ENCODE measurements around the gene FAM186B.

The FAM186B gene

DNA sequence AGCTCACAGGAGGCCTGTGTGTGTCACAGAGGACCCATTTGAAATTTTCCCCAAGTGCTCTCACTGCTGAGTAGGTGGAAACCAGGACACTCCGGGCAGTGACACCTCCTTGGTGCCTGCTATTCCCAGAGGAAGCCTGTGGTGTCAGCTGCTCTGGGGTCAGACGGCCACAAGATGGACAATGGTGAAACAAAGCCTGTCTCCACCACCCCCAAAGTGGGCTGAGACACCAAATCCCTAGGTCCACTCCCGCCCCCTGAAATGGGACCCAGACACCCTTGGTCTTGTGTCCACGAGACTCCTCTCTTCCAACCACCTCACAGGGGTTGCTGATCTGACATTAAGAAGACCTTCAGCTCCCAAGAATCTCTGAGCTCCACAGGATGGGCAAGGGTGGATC, 59.6 kb downstream of the FAM186B start:
- Histone ChIP-seq H3K9me3 (ENCODE audit: control insufficient read depth, low read length) (no peaks in the 10 kb centered on the region), H3K36me3 (ENCODE audit: control insufficient read depth, insufficient read depth, low read length) (no peaks in the 10 kb centered on the region), H3K27me3 (replicated peaks; ENCODE audit: control insufficient read depth, insufficient read depth, low read length, poor library complexity, severe bottlenecking) (peaks cover 15% of the 10 kb centered on the region), H3K4me3 (ENCODE audit: insufficient read depth, low read depth, low read length, poor library complexity, severe bottlenecking) (no peak overlapping the region), H3K4me1 (ENCODE audit: control insufficient read depth, insufficient read depth, low read length, poor library complexity, severe bottlenecking) (peaks cover 12% of the 10 kb centered on the region), H3K27ac (ENCODE audit: insufficient read depth, low read length, poor library complexity, severe bottlenecking) (no peak overlapping the region)
- no peak for DNase-seq

DNA sequence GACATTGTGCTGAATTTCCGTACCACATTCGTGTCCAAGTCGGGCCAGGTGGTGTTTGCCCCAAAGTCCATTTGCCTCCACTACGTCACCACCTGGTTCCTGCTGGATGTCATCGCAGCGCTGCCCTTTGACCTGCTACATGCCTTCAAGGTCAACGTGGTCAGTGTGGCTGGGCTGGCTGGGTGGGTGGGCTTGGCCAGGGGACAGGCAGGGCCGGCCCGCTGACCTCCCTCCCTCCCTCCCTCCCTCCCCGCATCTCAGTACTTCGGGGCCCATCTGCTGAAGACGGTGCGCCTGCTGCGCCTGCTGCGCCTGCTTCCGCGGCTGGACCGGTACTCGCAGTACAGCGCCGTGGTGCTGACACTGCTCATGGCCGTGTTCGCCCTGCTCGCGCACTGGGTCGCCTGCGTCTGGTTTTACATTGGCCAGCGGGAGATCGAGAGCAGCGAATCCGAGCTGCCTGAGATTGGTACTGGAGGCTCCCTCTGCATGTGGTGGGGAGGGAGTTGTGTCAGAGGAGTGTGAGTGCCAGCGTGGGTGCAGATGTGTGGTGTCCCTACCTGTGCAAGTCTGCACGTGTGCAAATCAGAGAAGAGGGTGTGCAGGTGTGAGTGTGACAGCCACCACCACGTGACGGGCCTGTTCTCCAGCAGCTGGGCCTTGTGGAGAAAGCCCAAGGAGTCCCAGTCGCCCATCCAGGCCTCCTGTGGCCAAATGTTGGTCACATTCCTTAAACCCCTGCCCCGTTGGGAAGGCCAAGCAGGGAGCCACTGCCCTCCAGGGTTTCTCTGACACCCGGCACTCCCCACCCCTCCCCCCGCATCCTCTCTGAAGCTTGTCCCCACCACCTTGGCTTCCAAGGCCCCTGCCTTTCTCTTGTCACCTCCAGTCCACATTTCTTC, 61.3 kb downstream of the FAM186B start:
- Histone ChIP-seq H3K4me3 (ENCODE audit: insufficient read depth, low read depth, low read length, poor library complexity, severe bottlenecking) (no peak overlapping the region), H3K27me3 (replicated peaks; ENCODE audit: control insufficient read depth, insufficient read depth, low read length, poor library complexity, severe bottlenecking) (peaks cover 9% of the 10 kb centered on the region), H3K36me3 (ENCODE audit: control insufficient read depth, insufficient read depth, low read length) (no peaks in the 10 kb centered on the region), H3K9me3 (ENCODE audit: control insufficient read depth, low read length) (no peaks in the 10 kb centered on the region), H3K4me1 (ENCODE audit: control insufficient read depth, insufficient read depth, low read length, poor library complexity, severe bottlenecking) (peaks cover 22% of the 10 kb centered on the region), H3K27ac (ENCODE audit: insufficient read depth, low read length, poor library complexity, severe bottlenecking) (no peak overlapping the region)
- DNase-seq = no peak

- Histone ChIP-seq H3K27ac (ENCODE audit: insufficient read depth, low read length, poor library complexity, severe bottlenecking) (no peak overlapping the region), H3K9me3 (ENCODE audit: control insufficient read depth, low read length) (no peaks in the 10 kb centered on the region), H3K4me3 (ENCODE audit: insufficient read depth, low read depth, low read length, poor library complexity, severe bottlenecking) (no peak overlapping the region), H3K4me1 (ENCODE audit: control insufficient read depth, insufficient read depth, low read length, poor library complexity, severe bottlenecking) (peaks cover 17% of the 10 kb centered on the region), H3K27me3 (replicated peaks; ENCODE audit: control insufficient read depth, insufficient read depth, low read length, poor library complexity, severe bottlenecking) (peaks cover 1% of the 10 kb centered on the region), H3K36me3 (ENCODE audit: control insufficient read depth, insufficient read depth, low read length) (no peaks in the 10 kb centered on the region)
- DNase-seq = no peak
Measured at GRCh38 chr12:49543221-49543913, 62.1 kb downstream of the FAM186B start.

- no peak for DNase-seq
- Histone ChIP-seq H3K36me3 (ENCODE audit: control insufficient read depth, insufficient read depth, low read length) (no peaks in the 10 kb centered on the region), H3K27me3 (replicated peaks; ENCODE audit: control insufficient read depth, insufficient read depth, low read length, poor library complexity, severe bottlenecking) (no peaks in the 10 kb centered on the region), H3K4me3 (ENCODE audit: insufficient read depth, low read depth, low read length, poor library complexity, severe bottlenecking) (no peak overlapping the region), H3K9me3 (ENCODE audit: control insufficient read depth, low read length) (no peaks in the 10 kb centered on the region), H3K27ac (ENCODE audit: insufficient read depth, low read length, poor library complexity, severe bottlenecking) (no peak overlapping the region), H3K4me1 (ENCODE audit: control insufficient read depth, insufficient read depth, low read length, poor library complexity, severe bottlenecking) (peaks cover 21% of the 10 kb centered on the region)
Measured at GRCh38 chr12:49542592-49543160, 62.8 kb downstream of the FAM186B start.

DNA sequence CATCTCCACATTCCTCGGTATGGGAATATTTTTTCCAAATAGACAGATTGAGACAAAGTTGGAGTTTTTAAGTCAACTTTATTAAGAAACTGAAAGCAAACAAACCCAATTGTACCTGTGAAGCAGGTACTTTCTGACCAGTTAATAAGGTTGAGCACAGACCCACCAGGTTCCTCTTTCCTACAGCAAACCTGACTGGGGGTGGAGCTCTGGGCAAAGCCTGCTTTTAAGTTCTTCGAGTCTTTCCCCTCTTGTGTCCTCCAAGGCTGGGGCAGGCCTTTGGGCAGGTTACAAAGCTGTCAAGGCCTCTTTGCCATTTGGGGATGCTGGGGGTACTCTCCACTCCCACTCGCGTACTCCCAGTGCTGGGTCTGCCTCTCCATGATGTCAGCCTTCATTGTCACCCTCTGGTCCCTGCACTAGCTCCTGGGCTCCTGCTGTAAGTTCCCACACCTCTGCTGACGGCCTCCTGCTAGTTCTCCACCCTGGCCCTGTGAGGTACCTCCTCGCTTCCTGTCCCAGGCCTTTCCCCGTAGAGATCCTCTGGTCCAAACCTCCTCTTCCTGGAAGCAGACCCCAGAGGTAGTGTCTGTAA, 63.4 kb downstream of the FAM186B start:
- peaks cover 21% of the 10 kb centered on the region for H3K4me1 ChIP-seq (ENCODE audit: control insufficient read depth, insufficient read depth, low read length, poor library complexity, severe bottlenecking)
- H3K27me3 ChIP-seq (replicated peaks; ENCODE audit: control insufficient read depth, insufficient read depth, low read length, poor library complexity, severe bottlenecking) = no peaks in the 10 kb centered on the region

DNA sequence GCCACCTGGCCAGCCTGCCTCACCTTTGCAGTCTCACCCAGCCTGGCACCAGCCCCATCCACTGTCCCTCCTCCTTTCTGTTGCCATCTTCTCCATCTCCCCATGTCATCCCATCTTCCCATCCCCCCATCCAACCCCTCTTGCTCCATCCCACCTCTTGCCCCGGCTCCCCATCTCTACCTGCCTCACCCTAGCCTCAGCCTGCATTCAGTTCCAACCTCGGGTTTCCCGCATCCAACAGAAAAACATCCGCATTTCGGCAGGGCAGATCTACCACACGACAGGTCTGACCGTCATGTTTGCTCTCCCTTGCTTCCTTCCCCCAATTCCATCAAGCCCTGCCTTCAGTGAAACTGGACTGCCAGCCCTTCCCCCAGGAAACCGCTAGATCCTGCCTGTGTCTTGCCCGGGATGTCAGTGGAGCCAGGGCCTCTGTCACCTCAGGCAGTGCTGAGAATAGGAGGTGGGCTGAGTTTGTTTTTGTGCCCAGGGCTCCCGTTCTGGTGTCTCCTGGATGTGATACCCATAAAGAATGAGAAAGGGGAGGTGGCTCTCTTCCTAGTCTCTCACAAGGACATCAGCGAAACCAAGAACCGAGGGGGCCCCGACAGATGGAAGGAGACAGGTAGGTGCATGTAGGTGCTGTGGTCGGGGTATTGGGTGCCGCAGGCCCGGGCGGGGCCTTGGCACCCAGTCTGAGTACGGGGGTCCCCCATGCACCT, 64.1 kb downstream of the FAM186B start:
- Histone ChIP-seq H3K36me3 (ENCODE audit: control insufficient read depth, insufficient read depth, low read length) (no peaks in the 10 kb centered on the region), H3K27me3 (replicated peaks; ENCODE audit: control insufficient read depth, insufficient read depth, low read length, poor library complexity, severe bottlenecking) (no peaks in the 10 kb centered on the region)

More for the DNA sequence above, 63.4 kb downstream of the FAM186B start:
- Histone ChIP-seq H3K27ac (ENCODE audit: insufficient read depth, low read length, poor library complexity, severe bottlenecking) (no peak overlapping the region), H3K9me3 (ENCODE audit: control insufficient read depth, low read length) (no peaks in the 10 kb centered on the region), H3K36me3 (ENCODE audit: control insufficient read depth, insufficient read depth, low read length) (no peaks in the 10 kb centered on the region), H3K4me3 (ENCODE audit: insufficient read depth, low read depth, low read length, poor library complexity, severe bottlenecking) (no peak overlapping the region)
- DNase-seq = no peak

GRCh38 chr12:49540229-49541139, 65.0 kb downstream of the FAM186B start:
- H3K4me3 ChIP-seq (ENCODE audit: insufficient read depth, low read depth, low read length, poor library complexity, severe bottlenecking) = no peak overlapping the region
- H3K9me3 ChIP-seq (ENCODE audit: control insufficient read depth, low read length) = no peaks in the 10 kb centered on the region
- peaks cover 21% of the 10 kb centered on the region for H3K4me1 ChIP-seq (ENCODE audit: control insufficient read depth, insufficient read depth, low read length, poor library complexity, severe bottlenecking)
- no peaks in the 10 kb centered on the region for H3K36me3 ChIP-seq (ENCODE audit: control insufficient read depth, insufficient read depth, low read length)
- no peak overlapping the region for H3K27ac ChIP-seq (ENCODE audit: insufficient read depth, low read length, poor library complexity, severe bottlenecking)
- no peak for DNase-seq
- H3K27me3 ChIP-seq (replicated peaks; ENCODE audit: control insufficient read depth, insufficient read depth, low read length, poor library complexity, severe bottlenecking) = no peaks in the 10 kb centered on the region

More for the DNA sequence above, 64.1 kb downstream of the FAM186B start:
- Histone ChIP-seq H3K9me3 (ENCODE audit: control insufficient read depth, low read length) (no peaks in the 10 kb centered on the region), H3K4me1 (ENCODE audit: control insufficient read depth, insufficient read depth, low read length, poor library complexity, severe bottlenecking) (peaks cover 21% of the 10 kb centered on the region), H3K27ac (ENCODE audit: insufficient read depth, low read length, poor library complexity, severe bottlenecking) (no peak overlapping the region), H3K4me3 (ENCODE audit: insufficient read depth, low read depth, low read length, poor library complexity, severe bottlenecking) (no peak overlapping the region)
- DNase-seq = no peak

- no peak for DNase-seq
- Histone ChIP-seq H3K27me3 (replicated peaks; ENCODE audit: control insufficient read depth, insufficient read depth, low read length, poor library complexity, severe bottlenecking) (no peaks in the 10 kb centered on the region), H3K9me3 (ENCODE audit: control insufficient read depth, low read length) (no peaks in the 10 kb centered on the region), H3K4me1 (ENCODE audit: control insufficient read depth, insufficient read depth, low read length, poor library complexity, severe bottlenecking) (peaks cover 21% of the 10 kb centered on the region), H3K4me3 (ENCODE audit: insufficient read depth, low read depth, low read length, poor library complexity, severe bottlenecking) (peak overlapping the region; percentile 35), H3K36me3 (ENCODE audit: control insufficient read depth, insufficient read depth, low read length) (no peaks in the 10 kb centered on the region), H3K27ac (ENCODE audit: insufficient read depth, low read length, poor library complexity, severe bottlenecking) (no peak overlapping the region)
Measured at GRCh38 chr12:49539406-49540228, 65.8 kb downstream of the FAM186B start.

All from effector memory CD4-positive, alpha-beta T cell (primary cell).